Measurements from ENCODE around the gene OR2Z1.

DNA sequence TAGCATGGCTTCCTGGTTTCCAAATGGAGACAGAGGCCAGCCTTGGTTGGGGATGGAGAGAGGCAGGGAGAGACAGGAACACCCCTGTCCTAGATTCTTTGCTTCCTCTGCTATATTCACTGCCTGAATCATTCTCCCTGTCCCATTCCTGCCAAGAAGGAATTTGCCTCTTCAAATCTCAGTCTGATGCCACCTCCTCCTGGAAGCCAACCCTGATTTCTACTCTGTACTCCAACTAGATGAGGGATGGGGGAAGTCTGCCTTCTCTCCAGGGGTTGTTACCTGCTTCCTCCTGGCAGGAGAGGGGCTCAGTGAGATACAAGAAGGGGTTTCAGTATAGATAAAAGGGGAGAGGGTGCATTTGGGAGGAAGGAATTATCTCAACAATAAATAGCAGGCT is 21.5 kb upstream of the OR2Z1 start:
- no peak for TF ChIP-seq EZH2 (IDR thresholded peaks at IDR 0.05; ENCODE audit: low read length)
- TF ChIP-seq, protein P1, sequence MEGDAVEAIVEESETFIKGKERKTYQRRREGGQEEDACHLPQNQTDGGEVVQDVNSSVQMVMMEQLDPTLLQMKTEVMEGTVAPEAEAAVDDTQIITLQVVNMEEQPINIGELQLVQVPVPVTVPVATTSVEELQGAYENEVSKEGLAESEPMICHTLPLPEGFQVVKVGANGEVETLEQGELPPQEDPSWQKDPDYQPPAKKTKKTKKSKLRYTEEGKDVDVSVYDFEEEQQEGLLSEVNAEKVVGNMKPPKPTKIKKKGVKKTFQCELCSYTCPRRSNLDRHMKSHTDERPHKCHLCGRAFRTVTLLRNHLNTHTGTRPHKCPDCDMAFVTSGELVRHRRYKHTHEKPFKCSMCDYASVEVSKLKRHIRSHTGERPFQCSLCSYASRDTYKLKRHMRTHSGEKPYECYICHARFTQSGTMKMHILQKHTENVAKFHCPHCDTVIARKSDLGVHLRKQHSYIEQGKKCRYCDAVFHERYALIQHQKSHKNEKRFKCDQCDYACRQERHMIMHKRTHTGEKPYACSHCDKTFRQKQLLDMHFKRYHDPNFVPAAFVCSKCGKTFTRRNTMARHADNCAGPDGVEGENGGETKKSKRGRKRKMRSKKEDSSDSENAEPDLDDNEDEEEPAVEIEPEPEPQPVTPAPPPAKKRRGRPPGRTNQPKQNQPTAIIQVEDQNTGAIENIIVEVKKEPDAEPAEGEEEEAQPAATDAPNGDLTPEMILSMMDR (optimal IDR thresholded peaks at IDR 0.05 in 1 of 3, IDR thresholded peaks at IDR 0.05 in 1 of 3, conservative IDR thresholded peaks at IDR 0.05 in 1 of 3; ENCODE audit: extremely low read depth in 1 of 3, insufficient read depth in 2 of 3, low read length in 3 of 3), result no peak

All from keratinocyte (primary cell).